Measurements from ENCODE around the gene SSMEM1.

DNA sequence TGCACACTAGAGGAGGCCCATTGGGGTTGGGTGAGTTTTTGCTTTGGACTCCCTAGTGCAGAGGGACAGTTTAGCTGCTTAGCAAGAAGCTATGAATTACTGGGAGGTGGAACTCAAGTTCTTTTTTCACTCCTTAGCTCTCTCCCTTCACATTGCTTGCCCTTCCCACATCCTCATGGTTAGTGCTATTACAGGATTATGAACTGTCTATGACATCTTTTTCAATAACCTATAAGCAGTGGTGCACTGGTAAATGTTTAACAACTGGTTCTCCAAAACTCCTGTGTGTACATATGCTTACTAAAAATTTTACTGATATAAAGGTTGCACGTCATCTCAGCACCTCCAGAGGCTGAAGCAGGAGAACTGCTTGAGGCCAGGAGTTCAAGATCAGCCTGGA lies 6.2 kb downstream of the SSMEM1 start:
- TF ChIP-seq, protein P1, sequence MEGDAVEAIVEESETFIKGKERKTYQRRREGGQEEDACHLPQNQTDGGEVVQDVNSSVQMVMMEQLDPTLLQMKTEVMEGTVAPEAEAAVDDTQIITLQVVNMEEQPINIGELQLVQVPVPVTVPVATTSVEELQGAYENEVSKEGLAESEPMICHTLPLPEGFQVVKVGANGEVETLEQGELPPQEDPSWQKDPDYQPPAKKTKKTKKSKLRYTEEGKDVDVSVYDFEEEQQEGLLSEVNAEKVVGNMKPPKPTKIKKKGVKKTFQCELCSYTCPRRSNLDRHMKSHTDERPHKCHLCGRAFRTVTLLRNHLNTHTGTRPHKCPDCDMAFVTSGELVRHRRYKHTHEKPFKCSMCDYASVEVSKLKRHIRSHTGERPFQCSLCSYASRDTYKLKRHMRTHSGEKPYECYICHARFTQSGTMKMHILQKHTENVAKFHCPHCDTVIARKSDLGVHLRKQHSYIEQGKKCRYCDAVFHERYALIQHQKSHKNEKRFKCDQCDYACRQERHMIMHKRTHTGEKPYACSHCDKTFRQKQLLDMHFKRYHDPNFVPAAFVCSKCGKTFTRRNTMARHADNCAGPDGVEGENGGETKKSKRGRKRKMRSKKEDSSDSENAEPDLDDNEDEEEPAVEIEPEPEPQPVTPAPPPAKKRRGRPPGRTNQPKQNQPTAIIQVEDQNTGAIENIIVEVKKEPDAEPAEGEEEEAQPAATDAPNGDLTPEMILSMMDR (IDR thresholded peaks at IDR 0.05) = no peak
- TF ChIP-seq EZH2 (IDR thresholded peaks at IDR 0.05; ENCODE audit: borderline replicate concordance, insufficient read depth, low read depth, low read length, poor library complexity, severe bottlenecking) = no peak

All from B cell (primary cell).